H1 (cell line): ENCODE data around the gene SGCD. TPM values are rescaled to one million over a fixed set of nuclear protein-coding genes. Genes with fewer than 3 reads are reported as not detected.

Experiments
- BACH1 ChIP-seq: IDR thresholded peaks from 2 replicates; pipeline ENCODE4 v1.6.1; 2012; ENCODE audit warnings: low read length, improper control_type of control experiment
- CTBP2 ChIP-seq: IDR thresholded peaks from 2 replicates; pipeline ENCODE4 v1.7.0; 2011; ENCODE audit warnings: borderline replicate concordance, mild to moderate bottlenecking, moderate library complexity, mixed read lengths, low read length; ENCODE audit not compliant: insufficient read depth, insufficient read length
- GABPA ChIP-seq: IDR thresholded peaks from 2 replicates; pipeline ENCODE4 v1.6.1; 2011; ENCODE audit warnings: mild to moderate bottlenecking, low read length, moderate library complexity, borderline replicate concordance; ENCODE audit not compliant: insufficient read depth
- NRF1 ChIP-seq: IDR thresholded peaks from 2 replicates; pipeline ENCODE4 v1.6.1; 2011; ENCODE audit warnings: mild to moderate bottlenecking, low read depth, low read length, improper control_type of control experiment
- RBBP5 ChIP-seq: IDR thresholded peaks from 2 replicates; pipeline ENCODE4 v1.7.1; 2012; ENCODE audit warnings: low read depth, mild to moderate bottlenecking, inconsistent platforms, low read length, moderate library complexity, borderline replicate concordance
- RNF2 ChIP-seq: fragments of 200-900, 300-1000 bp; sonication (generic); IDR thresholded peaks from 2 replicates; pipeline ENCODE4 v1.7.1; 2016; ENCODE audit warnings: borderline replicate concordance, low read depth, mild to moderate bottlenecking, antibody characterized with exemption, low read length; ENCODE audit not compliant: poor library complexity, severe bottlenecking; ENCODE audit errors: missing control alignments
- polyA plus RNA-seq, 7 experiments: library from polyadenylated mRNA; depleted of rRNA in 3 of 7; stranded (reverse) in 5 of 7; unstranded in 2 of 7; fragments of >200 nt in 5 of 7; fragments of 200-250 nt in 2 of 7; gene quantifications; 1 replicate in 5 of 7; 2 replicates in 1 of 7; 4 replicates in 1 of 7; pipeline versions ENCODE4 v1.2.1 to v1.2.3, GENCODE V29; 2011 to 2013; ENCODE audit warnings: missing spikeins in 2 of 7, mixed read lengths in 2 of 7
- total RNA-seq: library from RNA; stranded (reverse); fragmentation: NEBNext Ultra II Directional; extraction: Animal tissue kit (Norgen Biotek cat#: 25700); gene quantifications from 2 replicates; pipeline ENCODE4 v1.2.1, GENCODE V29; 2021

Gene SGCD
- total and polyA plus RNA-seq, 2 of the 8 experiments (the other 6 are each of a cell fraction or from before 2014, with no cell fraction given), result 0.04 to 0.08 TPM

DNA sequence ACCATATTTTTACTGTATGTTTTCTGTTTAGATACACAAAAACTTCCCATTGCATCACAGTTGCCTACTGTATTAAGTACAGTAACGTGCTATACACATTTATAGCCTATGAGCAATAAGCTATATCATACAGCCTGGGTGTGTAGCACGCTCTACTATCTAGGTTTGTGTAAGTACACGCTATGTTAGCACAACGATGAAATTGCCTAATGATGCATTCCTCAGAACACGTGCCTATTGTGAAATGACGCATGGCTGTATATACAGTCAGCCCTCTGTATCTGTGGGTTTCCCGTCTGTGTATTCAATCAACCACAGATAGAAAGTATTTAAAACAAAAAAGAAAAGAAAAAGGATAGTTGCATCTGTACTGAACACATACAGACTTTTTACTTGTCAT, 64.2 kb downstream of the SGCD start (continued):
- TF ChIP-seq RNF2 (no peak), GABPA (no peak), BACH1 (no peak), CTBP2 (no peak), RBBP5 (no peak), NRF1 (no peak)
